GM12878 (cell line): ENCODE measurements around the gene KCND2. TPM values are rescaled to one million over a fixed set of nuclear protein-coding genes. Genes with fewer than 3 reads are reported as not detected.

ENCODE experiments used
- ATAC-seq: fragments of 200-7000 bp; cut with Tn5 transposase; 3 replicates; pipeline ENCODE4 v1.9.1; 2020; ENCODE audit warnings: mild to moderate bottlenecking, moderate library complexity
- BruUV-seq: library from RNA; stranded (reverse); fragments of 400-500 nt; replicated peaks from 2 replicates; lab custom pipeline; 2021; lab: Mats Ljungman, UMichigan
- CTCF ChIA-PET: fragments of 300-600 bp; sonication (Branson Sonifier 250); formaldehyde crosslinking; extraction: SDS; loops from one replicate; lab custom pipeline; 2021; ENCODE audit warnings: inconsistent platforms; lab: Yijun Ruan, JAX
- POLR2A ChIA-PET: fragments of 350-600 bp; formaldehyde crosslinking; extraction: SDS; loops from one replicate; lab custom pipeline; 2021; ENCODE audit warnings: inconsistent platforms; lab: Charles Lee
- RAD21 ChIA-PET: fragments of 300-600 bp; sonication (Branson Sonifier 250); formaldehyde crosslinking; loops from one replicate; lab custom pipeline; 2023; ENCODE audit warnings: antibody characterized with exemption; ENCODE audit not compliant: unreplicated experiment; lab: Charles Lee
- SMC1A ChIA-PET: fragments of 300-600 bp; sonication (Branson Sonifier 250); formaldehyde crosslinking; loops from one replicate; lab custom pipeline; 2023; ENCODE audit not compliant: unreplicated experiment, uncharacterized antibody; lab: Charles Lee
- DNase-seq: peaks from one replicate; pipeline ENCODE4 v3.0.0-alpha.2; 2011; ENCODE audit warnings: low read depth, low spot score
- FAIRE-seq: peaks from 3 replicates; lab custom pipeline; 2011; peaks lifted over from hg19 to GRCh38; lab: Jason Lieb, UNC
- H2AFZ ChIP-seq: 2 replicates; pipeline ENCODE4 v1.6.0; 2011; ENCODE audit warnings: low read depth, low read length, control low read depth; ENCODE audit not compliant: control insufficient read depth
- H3K27ac ChIP-seq: 2 replicates; pipeline ENCODE4 v1.5.1; 2011; ENCODE audit warnings: control low read depth; ENCODE audit not compliant: control insufficient read depth, insufficient read depth
- H3K27me3 ChIP-seq, 2 experiments: replicated peaks in 1 of 2; 2 replicates each; pipeline versions ENCODE4 v1.6.0 to v1.6.1; 2011; ENCODE audit warnings: low read length in 1 of 2; ENCODE audit not compliant: control insufficient read depth in 2 of 2, insufficient read depth in 2 of 2
- H3K36me3 ChIP-seq, 2 experiments: 2 replicates each; pipeline ENCODE4 v1.5.1; 2011; ENCODE audit warnings: low read length in 1 of 2; ENCODE audit not compliant: control insufficient read depth in 2 of 2, insufficient read depth in 2 of 2
- H3K4me1 ChIP-seq: 2 replicates; pipeline ENCODE4 v1.6.1; 2011; ENCODE audit warnings: mild to moderate bottlenecking, low read length, moderate library complexity, mixed read lengths; ENCODE audit not compliant: control insufficient read depth, insufficient read depth
- H3K4me2 ChIP-seq: 2 replicates; pipeline ENCODE4 v1.6.0; 2011; ENCODE audit warnings: control low read depth; ENCODE audit not compliant: control insufficient read depth, insufficient read depth
- H3K4me3 ChIP-seq: fragments of 200-600 bp; sonication (generic); 2 replicates; pipeline ENCODE4 v1.5.1; 2016
- H3K79me2 ChIP-seq: 2 replicates; pipeline ENCODE4 v1.6.0; 2011; ENCODE audit warnings: low read length; ENCODE audit not compliant: control insufficient read depth, insufficient read depth
- H3K9ac ChIP-seq: 2 replicates; pipeline ENCODE4 v1.8.0; 2011; ENCODE audit warnings: low read length, control low read depth, mixed read lengths; ENCODE audit not compliant: control insufficient read depth, insufficient read depth
- H3K9me3 ChIP-seq: replicated peaks from 3 replicates; pipeline ENCODE4 v1.5.1; 2011; ENCODE audit warnings: mild to moderate bottlenecking, low read length; ENCODE audit not compliant: control insufficient read depth, insufficient read depth
- H4K20me1 ChIP-seq: 2 replicates; pipeline ENCODE4 v1.6.0; 2011; ENCODE audit not compliant: control insufficient read depth, insufficient read depth
- CEBPB ChIP-seq, 2 experiments: fragments of 150-350 bp in 1 of 2; IDR thresholded peaks; 2 replicates each; pipeline ENCODE4 v1.6.1; 2012 to 2014; ENCODE audit warnings: low read depth in 2 of 2, low read length in 2 of 2, borderline replicate concordance in 1 of 2, inconsistent platforms in 1 of 2
- CHD1 ChIP-seq: IDR thresholded peaks from 2 replicates; pipeline ENCODE4 v1.6.1; 2012; ENCODE audit warnings: low read depth, low read length, improper control_type of control experiment
- CREM ChIP-seq: IDR thresholded peaks from 2 replicates; pipeline ENCODE4 v1.6.1; 2014; ENCODE audit warnings: antibody characterized with exemption, low read depth
- DPF2 ChIP-seq: fragments of 450-650 bp; IDR thresholded peaks from 2 replicates; pipeline ENCODE4 v1.6.1; 2017; ENCODE audit warnings: mild to moderate bottlenecking
- JUNB ChIP-seq: IDR thresholded peaks from 2 replicates; pipeline ENCODE4 v1.6.1; 2016; ENCODE audit warnings: antibody characterized with exemption, mild to moderate bottlenecking
- NR2C1 ChIP-seq: fragments of 450-650 bp; IDR thresholded peaks from 2 replicates; pipeline ENCODE4 v1.6.1; 2017; ENCODE audit warnings: antibody characterized with exemption, mild to moderate bottlenecking, moderate library complexity
- RELB ChIP-seq: fragments of 450-650 bp; IDR thresholded peaks from 2 replicates; pipeline ENCODE4 v1.6.1; 2017; ENCODE audit warnings: low read depth, mild to moderate bottlenecking, moderate library complexity
- RUNX3 ChIP-seq: IDR thresholded peaks from 2 replicates; pipeline ENCODE4 v1.6.1; 2012; ENCODE audit warnings: low read length, inconsistent platforms
- SMAD5 ChIP-seq: IDR thresholded peaks from 2 replicates; pipeline ENCODE4 v1.6.1; 2016; ENCODE audit warnings: antibody characterized with exemption, low read depth
- ZNF384 ChIP-seq: IDR thresholded peaks from 2 replicates; pipeline ENCODE4 v1.6.1; 2012; ENCODE audit warnings: low read depth, mild to moderate bottlenecking, low read length, improper control_type of control experiment, borderline replicate concordance
- WGBS: methylation state at CpG from one replicate; pipeline ENCODE4 v1.1.6; 2016; ENCODE audit warnings: low lambda C conversion rate; ENCODE audit not compliant: insufficient replicate concordance, insufficient coverage; ENCODE audit errors: missing lambda C conversion rate; 5-methylcytosine and 5-hydroxymethylcytosine counted together
- in situ Hi-C: fragments of 300-500 bp; cut with MboI; formaldehyde crosslinking; loops from 9 replicates; pipeline ENCODE4 v1.14.3; 2018; ENCODE audit warnings: mixed read lengths
- intact Hi-C: fragments of 100-400 bp; cut with micrococcal nuclease; formaldehyde crosslinking; loops from one replicate; pipeline ENCODE4 v1.14.2; 2022; ENCODE audit not compliant: unreplicated experiment
- polyA plus RNA-seq, 11 experiments: library from polyadenylated mRNA; depleted of rRNA in 4 of 11; unstranded in 6 of 11; stranded (reverse) in 5 of 11; fragments of >200 nt; fragmentation: Nextera tagmentation in 4 of 11; fragmentation: Illumina TruSeq in 1 of 11; extraction: Ambion mirVana in 4 of 11; extraction: Trizol in 1 of 11; gene quantifications; 1 replicate in 1 of 11; 2 replicates in 10 of 11; pipeline versions ENCODE4 v1.2.1 to v1.2.3, GENCODE V29; 2011 to 2016; ENCODE audit warnings: inconsistent platforms in 2 of 11, missing spikeins in 2 of 11, low read depth in 1 of 11
- total RNA-seq, 4 experiments: library from RNA; depleted of rRNA in 3 of 4; stranded (reverse); fragments of >200 nt in 3 of 4; fragmentation: Illumina TruSeq in 1 of 4; extraction: Trizol in 1 of 4; gene quantifications; 2 replicates each; pipeline versions ENCODE4 v1.2.1 to v1.2.3, GENCODE V29; 2013 to 2021
- TF ChIP-seq, protein P1 (sequence below): fragments of 450-650 bp; IDR thresholded peaks from 2 replicates; pipeline ENCODE4 v1.6.1; 2017; ENCODE audit warnings: mild to moderate bottlenecking, moderate library complexity
- TF ChIP-seq, protein P2 (sequence below): IDR thresholded peaks from 2 replicates; pipeline ENCODE4 v1.6.1; 2012; ENCODE audit warnings: mild to moderate bottlenecking, low read depth, low read length

The KCND2 gene
- total and polyA plus RNA-seq, 10 of the 15 experiments (the other 5 are each of a cell fraction or from before 2014, with no cell fraction given): 3.6 to 22.3 (median 6.3) TPM

DNA sequence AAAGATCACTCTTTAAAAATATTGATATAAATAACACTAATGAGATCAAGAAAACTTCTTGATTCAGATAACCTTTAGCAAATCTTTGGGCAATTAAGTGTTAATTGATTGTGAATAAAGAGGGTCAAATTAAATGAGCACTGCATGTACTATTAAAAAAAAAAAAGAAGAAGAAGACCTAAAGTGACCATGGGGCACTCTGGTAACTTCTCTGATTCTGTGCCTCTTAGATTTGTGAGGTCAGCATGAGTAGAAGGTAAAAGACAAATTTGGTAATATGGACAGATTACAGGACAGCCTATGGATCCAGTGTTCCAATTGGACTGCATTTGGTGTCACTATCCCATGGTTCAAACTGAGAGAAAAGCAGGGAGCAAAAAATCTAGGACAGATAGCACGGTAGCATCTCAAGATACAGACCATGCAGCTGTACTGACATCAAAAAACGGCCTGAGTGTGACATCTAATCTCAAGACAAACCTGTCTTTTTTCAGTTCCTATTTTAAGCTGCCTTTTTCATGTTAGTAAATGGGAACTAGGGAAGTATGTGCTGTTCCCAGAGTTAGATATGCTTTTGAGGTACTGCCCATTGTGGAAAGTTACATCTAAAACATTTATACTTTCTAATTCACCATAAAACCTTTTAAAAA is 128.0 kb downstream of the KCND2 start:
- BruUV-seq: TSS peak; percentile 80
- H3K27me3 ChIP-seq: no peaks in the 10 kb centered on the region
- intact Hi-C loops: loop anchor here (5.0 kb wide), 2 partner anchors 39 to 151 kb away; no protein-coding TSS in a partner anchor
- WGBS: 10% methylated on average over 2 of the region's 2 CpGs
- SMC1A ChIA-PET: interaction anchor here (0.6 to 14.8 kb wide), 12 partner anchors 16 to 323 kb away, joined by 3 to 305 read pairs (median 4); partner anchors contain the start of gene KCND2
- H4K20me1 ChIP-seq: no peaks in the 10 kb centered on the region
- peak overlapping the region; percentile 8; the same call in 1 of the 2 replicates for H3K4me3 ChIP-seq
- CTCF ChIA-PET: interaction anchor here (1.0 to 2.5 kb wide), 4 partner anchors 67 to 322 kb away, joined by 3 to 8 read pairs (median 4); partner anchors contain the start of gene KCND2
- POLR2A ChIA-PET: interaction anchor here (0.6 to 3.0 kb wide), 7 partner anchors 11 to 123 kb away, joined by 3 to 17 read pairs (median 6); no protein-coding TSS in a partner anchor
- no peak overlapping the region for H2AFZ ChIP-seq
- H3K4me2 ChIP-seq: peak overlapping the region; percentile 74
- H3K4me1 ChIP-seq: peaks cover 40% of the 10 kb centered on the region
- ATAC-seq: peak; percentile 48
- H3K9ac ChIP-seq: peak overlapping the region; percentile 43; the same call in 1 of the 2 replicates
- peaks cover 0 to 2% of the 10 kb centered on the region in 2 experiments; a peak in 1 of 4 replicates for H3K36me3 ChIP-seq
- RAD21 ChIA-PET: interaction anchor here (0.9 to 6.4 kb wide), 10 partner anchors 11 to 437 kb away, joined by 3 to 35 read pairs (median 8); partner anchors contain the start of gene KCND2
- in situ Hi-C loops: loop anchor here (25.0 kb wide), 1 partner anchor 986 kb away; the partner anchor contains the start of gene FAM3C
- no peak for DNase-seq
- peaks cover 2% of the 10 kb centered on the region; the same call in 2 of the 3 replicates for H3K9me3 ChIP-seq
- FAIRE-seq: no peak
- peaks cover 70% of the 10 kb centered on the region for H3K79me2 ChIP-seq
- H3K27ac ChIP-seq: peak overlapping the region; percentile 95
- TF ChIP-seq DPF2 (0 out of 2 replicates have a peak, but pooled peaks have one; percentile 55), ZNF384 (0 out of 2 replicates have a peak, but pooled peaks have one; percentile 43), RUNX3 (peak; percentile 41; the same call in 1 of the 2 replicates), SMAD5 (0 out of 2 replicates have a peak, but pooled peaks have one; percentile 32), RELB (peak; percentile 77), CHD1 (no peak), NR2C1 (no peak), CEBPB (IDR thresholded peaks at IDR 0.05; ENCODE audit: borderline replicate concordance in 1 of 2, low read depth in 2 of 2, low read length in 2 of 2) (peak in 1 of 2 experiments; percentile 39; a peak in 1 of 4 replicates), CREM (0 out of 2 replicates have a peak, but pooled peaks have one; percentile 55), JUNB (peak; percentile 65)
- TF ChIP-seq, protein P1, sequence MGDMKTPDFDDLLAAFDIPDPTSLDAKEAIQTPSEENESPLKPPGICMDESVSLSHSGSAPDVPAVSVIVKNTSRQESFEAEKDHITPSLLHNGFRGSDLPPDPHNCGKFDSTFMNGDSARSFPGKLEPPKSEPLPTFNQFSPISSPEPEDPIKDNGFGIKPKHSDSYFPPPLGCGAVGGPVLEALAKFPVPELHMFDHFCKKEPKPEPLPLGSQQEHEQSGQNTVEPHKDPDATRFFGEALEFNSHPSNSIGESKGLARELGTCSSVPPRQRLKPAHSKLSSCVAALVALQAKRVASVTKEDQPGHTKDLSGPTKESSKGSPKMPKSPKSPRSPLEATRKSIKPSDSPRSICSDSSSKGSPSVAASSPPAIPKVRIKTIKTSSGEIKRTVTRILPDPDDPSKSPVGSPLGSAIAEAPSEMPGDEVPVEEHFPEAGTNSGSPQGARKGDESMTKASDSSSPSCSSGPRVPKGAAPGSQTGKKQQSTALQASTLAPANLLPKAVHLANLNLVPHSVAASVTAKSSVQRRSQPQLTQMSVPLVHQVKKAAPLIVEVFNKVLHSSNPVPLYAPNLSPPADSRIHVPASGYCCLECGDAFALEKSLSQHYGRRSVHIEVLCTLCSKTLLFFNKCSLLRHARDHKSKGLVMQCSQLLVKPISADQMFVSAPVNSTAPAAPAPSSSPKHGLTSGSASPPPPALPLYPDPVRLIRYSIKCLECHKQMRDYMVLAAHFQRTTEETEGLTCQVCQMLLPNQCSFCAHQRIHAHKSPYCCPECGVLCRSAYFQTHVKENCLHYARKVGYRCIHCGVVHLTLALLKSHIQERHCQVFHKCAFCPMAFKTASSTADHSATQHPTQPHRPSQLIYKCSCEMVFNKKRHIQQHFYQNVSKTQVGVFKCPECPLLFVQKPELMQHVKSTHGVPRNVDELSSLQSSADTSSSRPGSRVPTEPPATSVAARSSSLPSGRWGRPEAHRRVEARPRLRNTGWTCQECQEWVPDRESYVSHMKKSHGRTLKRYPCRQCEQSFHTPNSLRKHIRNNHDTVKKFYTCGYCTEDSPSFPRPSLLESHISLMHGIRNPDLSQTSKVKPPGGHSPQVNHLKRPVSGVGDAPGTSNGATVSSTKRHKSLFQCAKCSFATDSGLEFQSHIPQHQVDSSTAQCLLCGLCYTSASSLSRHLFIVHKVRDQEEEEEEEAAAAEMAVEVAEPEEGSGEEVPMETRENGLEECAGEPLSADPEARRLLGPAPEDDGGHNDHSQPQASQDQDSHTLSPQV: 0 out of 2 replicates have a peak, but pooled peaks have one; percentile 41
- TF ChIP-seq, protein P2, sequence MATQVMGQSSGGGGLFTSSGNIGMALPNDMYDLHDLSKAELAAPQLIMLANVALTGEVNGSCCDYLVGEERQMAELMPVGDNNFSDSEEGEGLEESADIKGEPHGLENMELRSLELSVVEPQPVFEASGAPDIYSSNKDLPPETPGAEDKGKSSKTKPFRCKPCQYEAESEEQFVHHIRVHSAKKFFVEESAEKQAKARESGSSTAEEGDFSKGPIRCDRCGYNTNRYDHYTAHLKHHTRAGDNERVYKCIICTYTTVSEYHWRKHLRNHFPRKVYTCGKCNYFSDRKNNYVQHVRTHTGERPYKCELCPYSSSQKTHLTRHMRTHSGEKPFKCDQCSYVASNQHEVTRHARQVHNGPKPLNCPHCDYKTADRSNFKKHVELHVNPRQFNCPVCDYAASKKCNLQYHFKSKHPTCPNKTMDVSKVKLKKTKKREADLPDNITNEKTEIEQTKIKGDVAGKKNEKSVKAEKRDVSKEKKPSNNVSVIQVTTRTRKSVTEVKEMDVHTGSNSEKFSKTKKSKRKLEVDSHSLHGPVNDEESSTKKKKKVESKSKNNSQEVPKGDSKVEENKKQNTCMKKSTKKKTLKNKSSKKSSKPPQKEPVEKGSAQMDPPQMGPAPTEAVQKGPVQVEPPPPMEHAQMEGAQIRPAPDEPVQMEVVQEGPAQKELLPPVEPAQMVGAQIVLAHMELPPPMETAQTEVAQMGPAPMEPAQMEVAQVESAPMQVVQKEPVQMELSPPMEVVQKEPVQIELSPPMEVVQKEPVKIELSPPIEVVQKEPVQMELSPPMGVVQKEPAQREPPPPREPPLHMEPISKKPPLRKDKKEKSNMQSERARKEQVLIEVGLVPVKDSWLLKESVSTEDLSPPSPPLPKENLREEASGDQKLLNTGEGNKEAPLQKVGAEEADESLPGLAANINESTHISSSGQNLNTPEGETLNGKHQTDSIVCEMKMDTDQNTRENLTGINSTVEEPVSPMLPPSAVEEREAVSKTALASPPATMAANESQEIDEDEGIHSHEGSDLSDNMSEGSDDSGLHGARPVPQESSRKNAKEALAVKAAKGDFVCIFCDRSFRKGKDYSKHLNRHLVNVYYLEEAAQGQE: no peak
